ENCODE measurements around the gene RNU1-2.
"Not testable (repeated sequence)": the region's sequence is repeated elsewhere in the genome, so short reads cannot be mapped to it uniquely, and the experiment has no call there.

Gene RNU1-2

GRCh38 chr1:16927256-16927655 lies 31.5 kb downstream of the RNU1-2 start:
- Mint-ChIP-seq H3K4me3 (no peak overlapping the region), H3K27ac (no peak overlapping the region)

DNA sequence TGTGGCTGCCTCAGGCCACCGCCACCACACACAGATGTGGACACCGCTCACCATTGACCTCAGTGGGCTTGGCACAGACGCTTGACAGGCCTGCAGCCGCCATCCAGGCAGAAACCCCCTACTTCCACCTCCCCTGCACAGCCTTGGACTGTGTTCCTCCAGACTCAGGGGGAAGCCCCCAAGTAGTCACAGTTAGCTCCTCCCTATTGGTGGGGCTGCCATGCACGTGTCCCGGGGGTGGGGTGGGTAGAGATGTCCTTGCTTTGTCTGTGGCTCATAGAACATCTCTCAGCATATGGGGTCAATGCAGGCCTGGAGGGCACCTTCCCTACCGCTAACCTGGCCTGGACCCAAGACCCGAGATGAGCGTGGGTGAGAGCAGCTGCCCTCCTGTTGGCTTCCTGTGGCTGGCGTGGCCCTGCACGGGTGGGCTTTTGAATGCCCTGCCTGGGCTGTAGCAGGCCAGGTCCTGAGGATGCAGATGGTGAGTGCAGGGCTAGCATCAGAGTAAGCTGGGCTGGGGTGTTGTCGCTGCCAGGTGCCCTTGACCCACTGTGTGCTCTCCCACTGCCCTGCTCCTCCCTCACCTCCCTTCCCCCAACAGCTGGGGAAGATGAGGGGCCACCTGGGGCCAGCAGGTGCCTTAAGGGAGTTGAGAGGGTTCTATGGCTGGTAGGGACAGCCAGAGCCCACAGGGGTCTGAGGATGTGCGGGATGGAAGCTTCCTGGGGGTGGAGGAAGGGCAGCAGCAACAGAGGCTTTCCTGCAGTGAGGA lies 32.1 kb downstream of the RNU1-2 start:
- H3K27ac Mint-ChIP-seq: no peak overlapping the region
- H3K27me3 Mint-ChIP-seq: no peaks in the 10 kb centered on the region
- no peak overlapping the region for H3K4me3 Mint-ChIP-seq
- no peaks in the 10 kb centered on the region for H3K9me3 Mint-ChIP-seq
- no peaks in the 10 kb centered on the region for H3K36me3 Mint-ChIP-seq
- peaks cover 8% of the 10 kb centered on the region for H3K4me1 Mint-ChIP-seq

More at GRCh38 chr1:16927256-16927655, 31.5 kb downstream of the RNU1-2 start:
- Mint-ChIP-seq H3K4me1 (peaks cover 14% of the 10 kb centered on the region), H3K36me3 (no peaks in the 10 kb centered on the region), H3K9me3 (no peaks in the 10 kb centered on the region), H3K27me3 (no peaks in the 10 kb centered on the region)

DNA sequence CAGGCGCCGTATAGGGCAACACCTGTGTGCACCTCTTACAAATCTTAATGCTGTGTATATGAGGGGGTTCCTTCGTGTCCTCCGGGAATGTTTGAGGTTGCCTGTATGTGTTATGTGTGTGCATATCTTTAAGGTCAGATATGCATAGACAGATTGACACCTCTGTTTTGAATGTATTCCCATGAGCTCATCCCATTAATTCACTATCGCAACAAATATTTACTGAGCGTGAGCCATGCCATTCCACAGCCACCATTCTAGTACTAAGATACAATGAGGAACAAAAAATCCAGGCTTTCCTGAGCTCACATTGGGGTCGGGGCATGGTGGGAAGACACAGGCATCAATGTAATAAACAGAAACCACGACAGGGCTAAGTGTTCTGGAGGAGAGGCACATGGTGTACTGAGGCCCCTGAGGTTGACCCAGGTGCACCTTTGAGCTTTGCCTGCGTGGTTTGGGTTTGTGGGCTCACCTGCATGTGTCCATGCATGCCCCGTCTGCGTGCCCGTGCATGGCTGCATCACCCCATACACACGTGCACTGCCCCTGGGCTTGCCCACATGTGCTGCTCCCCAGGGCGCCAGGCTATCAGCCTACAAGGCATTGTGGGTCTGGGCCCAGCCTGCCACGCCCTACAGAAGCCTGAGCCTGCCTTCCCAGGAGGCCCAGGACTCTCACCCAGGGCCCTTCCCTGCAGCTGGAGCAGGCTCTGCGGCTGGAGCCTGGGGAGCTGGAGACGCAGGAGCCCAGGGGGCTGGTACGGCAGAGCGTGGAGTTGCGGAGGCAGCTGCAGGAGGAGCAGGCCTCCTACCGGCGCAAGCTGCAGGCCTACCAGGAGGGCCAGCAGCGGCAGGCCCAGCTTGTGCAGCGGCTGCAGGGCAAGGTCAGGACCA lies 33.6 kb downstream of the RNU1-2 start:
- not testable (repeated sequence) for H3K27ac Mint-ChIP-seq, H3K36me3 Mint-ChIP-seq, H3K27me3 Mint-ChIP-seq, H3K9me3 Mint-ChIP-seq, H3K4me3 Mint-ChIP-seq, H3K4me1 Mint-ChIP-seq

DNA sequence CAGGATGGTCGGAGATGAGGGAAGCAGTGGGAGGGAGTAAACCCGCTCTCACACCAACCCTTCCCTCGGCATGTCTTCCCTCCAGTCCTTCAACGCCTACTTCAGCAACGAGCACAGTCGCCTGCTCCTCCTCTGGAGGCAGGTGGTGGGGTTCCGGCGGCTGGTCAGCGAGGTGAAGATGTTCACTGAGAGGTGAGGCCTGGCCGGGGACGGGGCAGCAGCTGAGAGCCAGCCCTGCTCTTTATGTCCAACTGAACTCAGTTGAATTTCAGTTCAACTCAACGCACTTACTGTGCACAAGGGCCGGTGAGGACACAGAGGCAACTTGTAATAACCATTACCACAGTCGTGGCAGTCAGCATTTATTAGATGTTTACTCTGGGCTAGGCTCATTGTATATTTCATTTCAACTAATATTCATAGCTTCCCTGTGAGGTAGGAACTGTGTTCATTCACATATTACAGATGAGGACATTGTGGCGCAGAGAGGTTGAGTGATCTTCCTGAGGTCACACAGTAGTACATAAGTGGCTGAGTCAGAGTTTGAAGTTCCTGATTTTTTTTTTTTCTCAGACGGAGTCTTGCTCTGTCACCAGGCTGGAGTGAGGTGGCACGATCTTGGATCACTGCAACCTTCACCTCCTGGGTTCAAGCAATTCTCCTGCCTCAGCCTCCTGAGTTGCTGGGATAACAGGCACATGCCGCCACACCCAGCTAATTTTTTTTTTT lies 35.6 kb downstream of the RNU1-2 start:
- not testable (repeated sequence) for H3K27ac Mint-ChIP-seq, H3K9me3 Mint-ChIP-seq, H3K4me1 Mint-ChIP-seq, H3K36me3 Mint-ChIP-seq, H3K27me3 Mint-ChIP-seq, H3K4me3 Mint-ChIP-seq

- not testable (repeated sequence) for H3K27ac Mint-ChIP-seq, H3K4me3 Mint-ChIP-seq, H3K4me1 Mint-ChIP-seq, H3K27me3 Mint-ChIP-seq, H3K9me3 Mint-ChIP-seq, H3K36me3 Mint-ChIP-seq
Measured at GRCh38 chr1:16933945-16934344, 38.2 kb downstream of the RNU1-2 start.

DNA sequence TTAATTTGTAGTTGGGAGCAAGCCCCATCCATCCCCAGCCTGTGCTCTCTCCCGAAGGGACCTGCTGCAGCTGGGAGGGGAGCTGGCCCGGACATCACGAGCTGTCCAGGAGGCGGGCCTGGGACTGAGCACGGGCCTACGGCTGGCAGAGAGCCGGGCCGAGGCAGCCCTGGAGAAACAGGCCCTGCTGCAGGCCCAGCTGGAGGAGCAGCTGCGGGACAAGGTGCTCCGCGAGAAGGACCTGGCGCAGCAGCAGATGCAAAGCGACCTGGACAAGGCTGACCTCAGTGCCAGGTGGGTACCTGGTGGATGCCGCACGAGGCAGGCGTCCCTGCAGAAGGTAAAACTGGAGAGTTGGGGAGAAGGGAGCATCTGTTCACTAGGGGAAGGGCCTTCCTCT lies 40.8 kb downstream of the RNU1-2 start:
- H3K4me3 Mint-ChIP-seq, H3K9me3 Mint-ChIP-seq, H3K4me1 Mint-ChIP-seq, H3K36me3 Mint-ChIP-seq, H3K27me3 Mint-ChIP-seq, H3K27ac Mint-ChIP-seq: not testable (repeated sequence)

DNA sequence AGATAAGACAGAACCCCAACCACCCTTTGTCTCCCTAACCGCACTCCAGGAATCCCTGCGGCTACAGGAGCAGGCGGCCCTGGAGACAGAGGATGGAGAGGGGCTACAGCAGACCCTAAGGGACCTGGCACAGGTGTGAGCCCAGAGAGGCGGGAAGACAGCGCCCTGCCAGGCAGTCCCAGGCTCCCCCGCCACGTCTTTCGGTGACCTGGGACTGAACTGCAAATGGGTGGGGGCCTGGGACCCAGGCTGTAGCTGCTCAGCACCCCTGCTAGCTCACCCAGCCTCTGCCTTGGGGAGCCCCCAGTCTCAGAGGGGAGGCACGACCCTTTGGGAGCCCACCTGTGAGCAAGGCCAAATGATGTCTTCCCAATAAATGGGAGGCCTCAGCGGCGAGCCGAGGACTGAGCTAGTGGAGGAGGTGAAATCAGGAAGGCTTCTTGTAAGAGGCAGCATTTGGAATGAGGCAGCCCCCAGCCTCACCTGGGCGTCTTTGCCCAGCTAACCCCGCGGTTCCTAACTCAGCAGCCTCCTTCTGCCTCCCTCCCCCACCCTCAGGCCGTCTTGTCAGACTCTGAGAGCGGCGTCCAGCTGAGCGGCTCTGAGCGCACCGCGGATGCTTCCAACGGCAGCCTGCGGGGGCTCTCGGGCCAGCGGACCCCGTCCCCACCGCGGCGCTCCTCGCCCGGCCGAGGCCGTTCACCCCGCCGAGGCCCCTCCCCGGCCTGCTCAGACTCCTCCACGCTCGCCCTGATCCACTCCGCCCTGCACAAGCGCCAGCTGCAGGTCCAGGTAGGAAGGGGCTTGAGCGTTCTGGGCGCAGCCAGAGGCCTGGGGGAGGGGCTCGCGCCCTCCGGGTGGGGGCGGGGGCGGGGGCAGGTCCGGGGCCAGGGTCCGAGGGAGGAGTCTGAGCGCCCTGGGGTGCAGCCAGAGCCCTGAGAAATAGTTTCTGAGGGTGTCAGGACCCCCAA lies 42.9 kb downstream of the RNU1-2 start:
- H3K36me3 Mint-ChIP-seq: peaks cover 3% of the 10 kb centered on the region
- H3K27ac Mint-ChIP-seq: no peak overlapping the region

DNA sequence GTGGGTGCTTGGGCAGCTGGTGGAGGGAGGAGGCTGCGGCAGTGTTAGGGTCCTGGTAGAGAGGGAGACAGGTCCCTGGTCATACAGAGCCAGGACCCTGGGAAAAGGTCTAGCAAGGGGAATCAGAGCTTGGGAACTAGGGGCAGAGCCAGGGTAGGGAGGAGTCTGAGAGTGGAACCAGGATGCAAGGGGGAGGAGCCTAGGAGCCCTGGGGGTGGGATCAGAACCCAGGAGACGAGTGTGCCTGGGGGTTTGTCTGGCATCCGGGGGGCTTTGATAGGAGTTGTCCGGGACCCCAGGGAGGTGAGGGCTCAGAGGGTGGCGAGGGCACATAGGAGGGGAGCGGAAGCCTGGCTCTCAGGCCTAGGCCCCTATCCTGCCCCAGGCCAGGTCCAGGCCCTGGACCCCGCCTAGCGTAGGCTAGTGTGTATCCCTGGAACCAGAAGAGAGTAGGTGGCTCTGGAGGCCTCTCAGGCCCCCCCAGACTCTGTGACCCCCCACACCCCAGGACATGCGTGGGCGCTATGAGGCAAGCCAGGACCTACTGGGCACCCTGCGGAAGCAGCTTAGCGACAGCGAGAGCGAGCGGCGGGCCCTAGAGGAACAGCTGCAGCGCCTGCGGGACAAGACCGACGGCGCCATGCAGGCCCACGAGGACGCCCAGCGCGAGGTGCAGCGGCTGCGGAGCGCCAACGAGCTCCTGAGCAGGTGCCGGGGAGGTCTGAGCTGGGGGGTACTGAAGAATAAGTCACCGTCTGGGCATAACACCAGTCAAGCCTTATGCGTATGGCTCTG lies 43.8 kb downstream of the RNU1-2 start:
- not testable (repeated sequence) for H3K27me3 Mint-ChIP-seq, H3K36me3 Mint-ChIP-seq, H3K9me3 Mint-ChIP-seq, H3K4me1 Mint-ChIP-seq, H3K27ac Mint-ChIP-seq, H3K4me3 Mint-ChIP-seq

More for the DNA sequence above, 42.9 kb downstream of the RNU1-2 start:
- no peak overlapping the region for H3K4me3 Mint-ChIP-seq
- no peaks in the 10 kb centered on the region for H3K27me3 Mint-ChIP-seq
- no peaks in the 10 kb centered on the region for H3K4me1 Mint-ChIP-seq
- H3K9me3 Mint-ChIP-seq: no peaks in the 10 kb centered on the region

- Mint-ChIP-seq H3K4me3 (no peak overlapping the region), H3K27me3 (no peaks in the 10 kb centered on the region), H3K4me1 (no peaks in the 10 kb centered on the region), H3K36me3 (peaks cover 6% of the 10 kb centered on the region), H3K9me3 (no peaks in the 10 kb centered on the region), H3K27ac (no peak overlapping the region)
Measured at GRCh38 chr1:16944038-16944437, 48.3 kb downstream of the RNU1-2 start.

GRCh38 chr1:16945512-16945911 lies 49.7 kb downstream of the RNU1-2 start:
- not testable (repeated sequence) for H3K4me1 Mint-ChIP-seq, H3K9me3 Mint-ChIP-seq, H3K4me3 Mint-ChIP-seq, H3K27ac Mint-ChIP-seq, H3K27me3 Mint-ChIP-seq, H3K36me3 Mint-ChIP-seq
